K562 (cell line): Measurements from ENCODE around the gene BSN. TPM values are rescaled to one million over a fixed set of nuclear protein-coding genes. Genes with fewer than 3 reads are reported as not detected.

Source experiments
- ATAC-seq: fragments of 200-7000 bp; cut with Tn5 transposase; 3 replicates; pipeline ENCODE4 v1.9.1; 2020; ENCODE audit warnings: moderate library complexity
- BruUV-seq: library from RNA; stranded (reverse); fragments of 400-500 nt; replicated peaks from 2 replicates; lab custom pipeline; 2021; lab: Mats Ljungman, UMichigan
- CTCF ChIA-PET: fragments of 300-600 bp; formaldehyde crosslinking; extraction: SDS; loops from one replicate; lab custom pipeline; 2021; ENCODE audit warnings: low intra/inter-chr PET ratio; lab: Yijun Ruan, JAX
- POLR2A ChIA-PET: fragments of 300-600, 350-650 bp; sonication (Branson Sonifier 250); formaldehyde crosslinking; extraction: SDS; loops from one replicate; lab custom pipeline; 2021; ENCODE audit warnings: antibody characterized with exemption, inconsistent platforms; lab: Yijun Ruan, JAX
- DNase-seq, 4 experiments: peaks; one replicate each; pipeline versions ENCODE4 v3.0.0 to v3.0.0-alpha.2; 2011 to 2018; ENCODE audit warnings: low spot score in 3 of 4, mixed read lengths in 3 of 4; ENCODE audit errors: extremely low read depth in 1 of 4
- FAIRE-seq: peaks from 2 replicates; lab custom pipeline; 2011; peaks lifted over from hg19 to GRCh38; lab: Jason Lieb, UNC
- H2AFZ ChIP-seq: 2 replicates; pipeline ENCODE4 v1.6.0; 2011; ENCODE audit warnings: low read depth, low read length, control low read depth, inconsistent platforms
- H3K27ac ChIP-seq: fragments of 200-600 bp; 3 replicates; pipeline ENCODE4 v1.8.0; 2011; ENCODE audit warnings: low read depth, mild to moderate bottlenecking, control low read depth, inconsistent platforms, low read length, moderate library complexity, mixed read lengths; ENCODE audit errors: extremely low read depth
- H3K27me3 ChIP-seq, 2 experiments: fragments of 300-600 bp in 1 of 2; 2 replicates in 1 of 2; 3 replicates in 1 of 2; pipeline versions ENCODE4 v1.6.0 to v1.8.0; 2011; ENCODE audit warnings: inconsistent platforms in 2 of 2, low read length in 2 of 2, mild to moderate bottlenecking in 1 of 2, mixed read lengths in 1 of 2, moderate library complexity in 1 of 2; ENCODE audit not compliant: control insufficient read depth in 2 of 2, insufficient read depth in 2 of 2
- H3K36me3 ChIP-seq: fragments of 300-600 bp; 3 replicates; pipeline ENCODE4 v1.8.0; 2011; ENCODE audit warnings: mild to moderate bottlenecking, low read length, inconsistent platforms; ENCODE audit not compliant: control insufficient read depth, insufficient read depth
- H3K4me1 ChIP-seq, 2 experiments: fragments of 200-600 bp in 1 of 2; replicated peaks in 1 of 2; 2 replicates in 1 of 2; 3 replicates in 1 of 2; pipeline versions ENCODE4 v1.5.1 to v1.8.0; 2011; ENCODE audit warnings: inconsistent platforms in 2 of 2, low read length in 2 of 2, mild to moderate bottlenecking in 1 of 2, mixed read lengths in 1 of 2, moderate library complexity in 1 of 2; ENCODE audit not compliant: control insufficient read depth in 2 of 2, insufficient read depth in 2 of 2
- H3K4me2 ChIP-seq: 2 replicates; pipeline ENCODE4 v1.6.1; 2011; ENCODE audit warnings: low read length, control low read depth, inconsistent platforms, mixed read lengths; ENCODE audit not compliant: insufficient read depth
- H3K4me3 ChIP-seq: fragments of 200-600 bp; sonication (generic), shearing (Covaris generic); 2 replicates; pipeline ENCODE4 v1.5.1; 2016; ENCODE audit warnings: control low read depth, inconsistent platforms
- H3K79me2 ChIP-seq: fragments of 200-600 bp; 3 replicates; pipeline ENCODE4 v1.8.0; 2011; ENCODE audit warnings: low read length, inconsistent platforms; ENCODE audit not compliant: control insufficient read depth, insufficient read depth
- H3K9ac ChIP-seq, 2 experiments: 2 replicates each; pipeline versions ENCODE4 v1.6.0 to v1.6.1; 2011; ENCODE audit warnings: low read depth in 2 of 2, low read length in 2 of 2, control low read depth in 1 of 2, inconsistent platforms in 1 of 2, mild to moderate bottlenecking in 1 of 2, mixed read lengths in 1 of 2; ENCODE audit not compliant: insufficient read depth in 1 of 2
- H3K9me1 ChIP-seq: one replicate; pipeline ENCODE4 v1.6.0; 2011; ENCODE audit warnings: inconsistent platforms, mild to moderate bottlenecking, low read length, moderate library complexity; ENCODE audit not compliant: control insufficient read depth, insufficient read depth
- H3K9me3 ChIP-seq: replicated peaks from 2 replicates; pipeline ENCODE4 v1.5.1; 2011; ENCODE audit warnings: low read depth, low read length, inconsistent platforms; ENCODE audit not compliant: control insufficient read depth, insufficient read depth
- H4K20me1 ChIP-seq: replicated peaks from 2 replicates; pipeline ENCODE4 v1.6.1; 2011; ENCODE audit warnings: low read length, inconsistent platforms, mixed read lengths; ENCODE audit not compliant: control insufficient read depth, insufficient read depth
- BCOR ChIP-seq: fragments of 450-650 bp; IDR thresholded peaks from 2 replicates; pipeline ENCODE4 v1.6.1; 2016
- ELF2 ChIP-seq: fragments of 250-450 bp; sonication (Bioruptor Pico); IDR thresholded peaks from 2 replicates; pipeline ENCODE4 v1.5.0; 2021; ENCODE audit warnings: mild to moderate bottlenecking
- MTF1 ChIP-seq: fragments of 250-450 bp; sonication (Bioruptor Pico); IDR thresholded peaks from 2 replicates; pipeline ENCODE4 v1.9.0; 2021; ENCODE audit warnings: moderate library complexity, mild to moderate bottlenecking, inconsistent platforms, borderline replicate concordance
- TEAD1 ChIP-seq, 2 experiments: fragments of 450-650 bp in 1 of 2; sonication (generic) in 1 of 2; formaldehyde crosslinking; IDR thresholded peaks; 2 replicates each; pipeline versions ENCODE4 v1.4.0 to v1.8.0; 2020 to 2022; ENCODE audit warnings: mild to moderate bottlenecking in 2 of 2, missing genetic modification reagents in 1 of 2
- TRIM24 ChIP-seq, 2 experiments: fragments of 450-650 bp; IDR thresholded peaks; 2 replicates each; pipeline ENCODE4 v1.6.1; 2016
- ZFP1 ChIP-seq: fragments of 450-650 bp; formaldehyde crosslinking; IDR thresholded peaks from 2 replicates; pipeline ENCODE4 v1.4.0; 2020; ENCODE audit warnings: mild to moderate bottlenecking, mixed read lengths
- ZNF316 ChIP-seq: fragments of 450-650 bp; IDR thresholded peaks from 2 replicates; pipeline ENCODE4 v1.6.1; 2016
- ZNF347 ChIP-seq: fragments of 450-650 bp; formaldehyde crosslinking; IDR thresholded peaks from 2 replicates; pipeline ENCODE4 v1.4.0; 2020; ENCODE audit warnings: low read depth, mild to moderate bottlenecking, moderate library complexity
- WGBS: fragments of 100-300 bp; shearing (Covaris generic); methylation state at CpG from one replicate; pipeline ENCODE4 v1.1.6; 2016; ENCODE audit warnings: low coverage, mixed read lengths; ENCODE audit not compliant: insufficient coverage; ENCODE audit errors: missing lambda C conversion rate; 5-methylcytosine and 5-hydroxymethylcytosine counted together
- in situ Hi-C: fragments of 300-500 bp; cut with MboI; formaldehyde crosslinking; loops from 4 replicates; pipeline ENCODE4 v1.15.0; 2018; ENCODE audit warnings: inconsistent platforms, mixed read lengths
- intact Hi-C: fragments of 100-400 bp; cut with micrococcal nuclease; formaldehyde crosslinking; loops from 2 replicates; pipeline ENCODE4 v1.14.2; 2022
- polyA plus RNA-seq, 8 experiments: library from polyadenylated mRNA; depleted of rRNA in 4 of 8; stranded (reverse) in 5 of 8; unstranded in 3 of 8; fragments of >200 nt; fragmentation: Nextera tagmentation in 2 of 8; fragmentation: Illumina TruSeq in 1 of 8; extraction: Ambion mirVana in 2 of 8; extraction: Trizol in 1 of 8; gene quantifications; 2 replicates each; pipeline versions ENCODE4 v1.2.1 to v1.2.3, GENCODE V29; 2011 to 2014; ENCODE audit warnings: inconsistent platforms in 1 of 8, missing spikeins in 1 of 8
- total RNA-seq, 7 experiments: library from RNA; depleted of rRNA in 6 of 7; stranded (reverse); fragments of >200 nt in 6 of 7; fragmentation: Illumina TruSeq in 2 of 7; extraction: Trizol in 2 of 7; gene quantifications; 2 replicates each; pipeline versions ENCODE4 v1.2.1 to v1.2.3, GENCODE V29; 2011 to 2021; ENCODE audit warnings: low replicate concordance in 1 of 7
- TF ChIP-seq, protein P1 (sequence below): sonication (generic); formaldehyde crosslinking; IDR thresholded peaks from 2 replicates; pipeline ENCODE4 v1.8.0; 2023; ENCODE audit warnings: mild to moderate bottlenecking, missing genetic modification reagents
- TF ChIP-seq, protein P2 (sequence below): sonication (generic); formaldehyde crosslinking; IDR thresholded peaks from 2 replicates; pipeline ENCODE4 v1.9.0; 2022; ENCODE audit warnings: mild to moderate bottlenecking, missing genetic modification reagents
- TF ChIP-seq, protein P3 (sequence below): fragments of 250-450 bp; sonication (Bioruptor Pico); IDR thresholded peaks from 2 replicates; pipeline ENCODE4 v1.5.0; 2021

The BSN gene
- total and polyA plus RNA-seq, 9 of the 15 experiments (the other 6 are each of a cell fraction or from before 2014, with no cell fraction given), result 0.03 to 1.5 (median 0.29) TPM

DNA sequence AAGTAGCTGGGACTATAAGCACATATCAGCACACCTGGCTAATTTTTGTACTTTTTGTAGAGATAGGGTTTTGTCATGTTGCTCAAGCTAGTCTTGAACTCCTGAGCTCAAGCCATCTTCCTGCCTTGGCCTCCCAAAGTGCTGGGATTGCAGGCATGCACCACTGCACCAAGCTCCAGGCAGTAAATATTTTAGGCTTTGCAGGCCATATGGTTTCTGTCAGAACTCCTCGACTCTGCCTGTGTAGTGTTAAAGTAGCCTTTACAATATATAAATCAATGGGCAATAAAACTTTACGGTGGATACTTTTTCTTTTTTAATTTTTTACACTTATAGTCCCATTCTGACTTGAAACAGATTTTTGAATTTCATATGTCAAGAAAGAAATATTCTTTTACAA is 42.6 kb upstream of the BSN start:
- Histone ChIP-seq H3K4me1 (no peaks in the 10 kb centered on the region; a peak in 1 of 5 replicates), H3K27me3 (no peaks in the 10 kb centered on the region)
- TF ChIP-seq ZNF347 (CRISPR knock-in tag) (no peak), BCOR (no peak), ZFP1 (CRISPR knock-in tag) (no peak), MTF1 (CRISPR knock-in tag) (no peak), TRIM24 (IDR thresholded peaks at IDR 0.05) (no peak), TEAD1 (CRISPR knock-in tag; IDR thresholded peaks at IDR 0.05) (no peak), ZNF316 (no peak), ELF2 (CRISPR knock-in tag) (no peak)
- TF ChIP-seq, protein P1, sequence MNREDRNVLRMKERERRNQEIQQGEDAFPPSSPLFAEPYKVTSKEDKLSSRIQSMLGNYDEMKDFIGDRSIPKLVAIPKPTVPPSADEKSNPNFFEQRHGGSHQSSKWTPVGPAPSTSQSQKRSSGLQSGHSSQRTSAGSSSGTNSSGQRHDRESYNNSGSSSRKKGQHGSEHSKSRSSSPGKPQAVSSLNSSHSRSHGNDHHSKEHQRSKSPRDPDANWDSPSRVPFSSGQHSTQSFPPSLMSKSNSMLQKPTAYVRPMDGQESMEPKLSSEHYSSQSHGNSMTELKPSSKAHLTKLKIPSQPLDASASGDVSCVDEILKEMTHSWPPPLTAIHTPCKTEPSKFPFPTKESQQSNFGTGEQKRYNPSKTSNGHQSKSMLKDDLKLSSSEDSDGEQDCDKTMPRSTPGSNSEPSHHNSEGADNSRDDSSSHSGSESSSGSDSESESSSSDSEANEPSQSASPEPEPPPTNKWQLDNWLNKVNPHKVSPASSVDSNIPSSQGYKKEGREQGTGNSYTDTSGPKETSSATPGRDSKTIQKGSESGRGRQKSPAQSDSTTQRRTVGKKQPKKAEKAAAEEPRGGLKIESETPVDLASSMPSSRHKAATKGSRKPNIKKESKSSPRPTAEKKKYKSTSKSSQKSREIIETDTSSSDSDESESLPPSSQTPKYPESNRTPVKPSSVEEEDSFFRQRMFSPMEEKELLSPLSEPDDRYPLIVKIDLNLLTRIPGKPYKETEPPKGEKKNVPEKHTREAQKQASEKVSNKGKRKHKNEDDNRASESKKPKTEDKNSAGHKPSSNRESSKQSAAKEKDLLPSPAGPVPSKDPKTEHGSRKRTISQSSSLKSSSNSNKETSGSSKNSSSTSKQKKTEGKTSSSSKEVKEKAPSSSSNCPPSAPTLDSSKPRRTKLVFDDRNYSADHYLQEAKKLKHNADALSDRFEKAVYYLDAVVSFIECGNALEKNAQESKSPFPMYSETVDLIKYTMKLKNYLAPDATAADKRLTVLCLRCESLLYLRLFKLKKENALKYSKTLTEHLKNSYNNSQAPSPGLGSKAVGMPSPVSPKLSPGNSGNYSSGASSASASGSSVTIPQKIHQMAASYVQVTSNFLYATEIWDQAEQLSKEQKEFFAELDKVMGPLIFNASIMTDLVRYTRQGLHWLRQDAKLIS, result no peak
- TF ChIP-seq, protein P2, sequence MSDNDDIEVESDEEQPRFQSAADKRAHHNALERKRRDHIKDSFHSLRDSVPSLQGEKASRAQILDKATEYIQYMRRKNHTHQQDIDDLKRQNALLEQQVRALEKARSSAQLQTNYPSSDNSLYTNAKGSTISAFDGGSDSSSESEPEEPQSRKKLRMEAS (CRISPR knock-in tag), result no peak
- TF ChIP-seq, protein P3, sequence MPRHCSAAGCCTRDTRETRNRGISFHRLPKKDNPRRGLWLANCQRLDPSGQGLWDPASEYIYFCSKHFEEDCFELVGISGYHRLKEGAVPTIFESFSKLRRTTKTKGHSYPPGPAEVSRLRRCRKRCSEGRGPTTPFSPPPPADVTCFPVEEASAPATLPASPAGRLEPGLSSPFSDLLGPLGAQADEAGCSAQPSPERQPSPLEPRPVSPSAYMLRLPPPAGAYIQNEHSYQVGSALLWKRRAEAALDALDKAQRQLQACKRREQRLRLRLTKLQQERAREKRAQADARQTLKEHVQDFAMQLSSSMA, result no peak
- TF ChIP-seq, all 486 proteins: peak for 0
- Histone ChIP-seq H4K20me1 (no peaks in the 10 kb centered on the region), H2AFZ (no peak overlapping the region), H3K4me2 (no peak overlapping the region), H3K27ac (no peak overlapping the region), H3K36me3 (peaks cover 40% of the 10 kb centered on the region; the same call in 2 of the 3 replicates), H3K9me1 (no peaks in the 10 kb centered on the region), H3K9ac (no peak overlapping the region), H3K79me2 (no peaks in the 10 kb centered on the region), H3K9me3 (no peaks in the 10 kb centered on the region), H3K4me3 (no peak overlapping the region)
- DNase-seq (no peak), ATAC-seq (no peak), FAIRE-seq (no peak)
- intact Hi-C loops, result no loop called here
- no TSS peak for BruUV-seq
- in situ Hi-C loops, result no loop called here
- POLR2A ChIA-PET, result interaction anchor here (1.1 to 2.9 kb wide), 3 partner anchors 10 to 41 kb away, joined by 4 to 13 read pairs (median 5); partner anchors contain the start of gene DAG1
- CTCF ChIA-PET, result no interaction called here
- 93% methylated on average over 2 of the region's 2 CpGs for WGBS
